Measurements from ENCODE around the gene VDAC1.

VDAC1 gene

GRCh38 chr5:133957080-133957479, 47.7 kb downstream of the VDAC1 start:
- no peak for TF ChIP-seq EP300 (IDR thresholded peaks at IDR 0.05; ENCODE audit: borderline replicate concordance)
- no peak for TF ChIP-seq TAF1 (IDR thresholded peaks at IDR 0.05; ENCODE audit: low read depth)
- TF ChIP-seq TCF12 (IDR thresholded peaks at IDR 0.05; ENCODE audit: low read depth), result no peak
- no peak for TF ChIP-seq MAX (IDR thresholded peaks at IDR 0.05)
- no peak for TF ChIP-seq REST (IDR thresholded peaks at IDR 0.05; ENCODE audit: low read depth)
- TF ChIP-seq CEBPB (IDR thresholded peaks at IDR 0.05), result no peak
- no peak for TF ChIP-seq YY1 (IDR thresholded peaks at IDR 0.05; ENCODE audit: low read depth)
- no peak for TF ChIP-seq RAD21 (IDR thresholded peaks at IDR 0.05; ENCODE audit: low read depth)
- TF ChIP-seq TEAD4 (IDR thresholded peaks at IDR 0.05), result no peak
- TF ChIP-seq ZBTB7A (IDR thresholded peaks at IDR 0.05; ENCODE audit: low read depth), result no peak
- TF ChIP-seq FOXM1 (IDR thresholded peaks at IDR 0.05; ENCODE audit: borderline replicate concordance, low read depth), result no peak
- TF ChIP-seq USF1 (IDR thresholded peaks at IDR 0.05), result no peak

- TF ChIP-seq REST (IDR thresholded peaks at IDR 0.05; ENCODE audit: low read depth) (no peak), CEBPB (IDR thresholded peaks at IDR 0.05) (no peak), MAX (IDR thresholded peaks at IDR 0.05) (no peak), ZBTB7A (IDR thresholded peaks at IDR 0.05; ENCODE audit: low read depth) (no peak), TEAD4 (IDR thresholded peaks at IDR 0.05) (no peak)
Observed at GRCh38 chr5:133953568-133954145, 51.1 kb downstream of the VDAC1 start.

GRCh38 chr5:133952729-133953567, 51.8 kb downstream of the VDAC1 start:
- TF ChIP-seq ZBTB7A (IDR thresholded peaks at IDR 0.05; ENCODE audit: low read depth) (no peak), MAX (IDR thresholded peaks at IDR 0.05) (no peak), CEBPB (IDR thresholded peaks at IDR 0.05) (no peak), FOXM1 (IDR thresholded peaks at IDR 0.05; ENCODE audit: borderline replicate concordance, low read depth) (no peak), TEAD4 (IDR thresholded peaks at IDR 0.05) (no peak), EGR1 (IDR thresholded peaks at IDR 0.05) (no peak)

- TF ChIP-seq RAD21 (IDR thresholded peaks at IDR 0.05; ENCODE audit: low read depth), result no peak
- TF ChIP-seq CEBPB (IDR thresholded peaks at IDR 0.05), result peak; percentile 64
Observed at GRCh38 chr5:133950821-133951612, 53.8 kb downstream of the VDAC1 start.

GRCh38 chr5:133948721-133949120, 56.1 kb downstream of the VDAC1 start:
- TF ChIP-seq EP300 (IDR thresholded peaks at IDR 0.05; ENCODE audit: borderline replicate concordance), result no peak
- TF ChIP-seq RAD21 (IDR thresholded peaks at IDR 0.05; ENCODE audit: low read depth), result no peak
- no peak for TF ChIP-seq NFIC (IDR thresholded peaks at IDR 0.05)
- TF ChIP-seq TAF1 (IDR thresholded peaks at IDR 0.05; ENCODE audit: low read depth), result no peak
- TF ChIP-seq CREB1 (IDR thresholded peaks at IDR 0.05; ENCODE audit: low read depth), result no peak
- TF ChIP-seq MAX (IDR thresholded peaks at IDR 0.05), result no peak
- no peak for TF ChIP-seq ZBTB7A (IDR thresholded peaks at IDR 0.05; ENCODE audit: low read depth)
- TF ChIP-seq CEBPB (IDR thresholded peaks at IDR 0.05), result no peak
- no peak for TF ChIP-seq REST (IDR thresholded peaks at IDR 0.05; ENCODE audit: low read depth)
- no peak for TF ChIP-seq YY1 (IDR thresholded peaks at IDR 0.05; ENCODE audit: low read depth)
- no peak for TF ChIP-seq TCF12 (IDR thresholded peaks at IDR 0.05; ENCODE audit: low read depth)
- no peak for TF ChIP-seq USF1 (IDR thresholded peaks at IDR 0.05)
- no peak for TF ChIP-seq TEAD4 (IDR thresholded peaks at IDR 0.05)
- no peak for TF ChIP-seq FOXM1 (IDR thresholded peaks at IDR 0.05; ENCODE audit: borderline replicate concordance, low read depth)
